GM12874 (cell line): ENCODE measurements around the gene ZNF558.

Experiments used
- TF ChIP-seq, protein P1 (sequence below): IDR thresholded peaks from 2 replicates; pipeline ENCODE4 v1.5.1; 2011; ENCODE audit warnings: low read depth, mild to moderate bottlenecking, control low read depth, low read length, moderate library complexity; ENCODE audit not compliant: insufficient read depth

The ZNF558 gene

DNA sequence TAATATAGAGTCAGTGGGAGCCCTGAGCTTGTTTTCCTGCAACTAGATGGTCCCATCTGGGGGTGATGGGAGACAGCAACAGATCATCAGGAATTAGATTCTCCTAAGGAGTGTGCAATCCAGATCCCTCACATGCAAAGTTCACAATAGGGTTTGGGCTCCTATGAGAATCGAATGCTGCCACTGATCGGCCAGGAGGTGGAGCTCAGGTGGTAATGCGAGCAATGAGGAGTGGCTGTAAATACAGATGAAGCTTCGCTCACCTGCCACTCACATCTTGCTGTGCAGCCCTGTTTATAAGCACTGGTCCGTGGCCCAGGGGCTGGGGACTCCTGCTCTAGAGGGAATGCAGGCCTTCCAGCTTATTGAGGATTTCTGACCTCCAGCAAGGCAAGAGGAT is 5.7 kb downstream of the ZNF558 start:
- TF ChIP-seq, protein P1, sequence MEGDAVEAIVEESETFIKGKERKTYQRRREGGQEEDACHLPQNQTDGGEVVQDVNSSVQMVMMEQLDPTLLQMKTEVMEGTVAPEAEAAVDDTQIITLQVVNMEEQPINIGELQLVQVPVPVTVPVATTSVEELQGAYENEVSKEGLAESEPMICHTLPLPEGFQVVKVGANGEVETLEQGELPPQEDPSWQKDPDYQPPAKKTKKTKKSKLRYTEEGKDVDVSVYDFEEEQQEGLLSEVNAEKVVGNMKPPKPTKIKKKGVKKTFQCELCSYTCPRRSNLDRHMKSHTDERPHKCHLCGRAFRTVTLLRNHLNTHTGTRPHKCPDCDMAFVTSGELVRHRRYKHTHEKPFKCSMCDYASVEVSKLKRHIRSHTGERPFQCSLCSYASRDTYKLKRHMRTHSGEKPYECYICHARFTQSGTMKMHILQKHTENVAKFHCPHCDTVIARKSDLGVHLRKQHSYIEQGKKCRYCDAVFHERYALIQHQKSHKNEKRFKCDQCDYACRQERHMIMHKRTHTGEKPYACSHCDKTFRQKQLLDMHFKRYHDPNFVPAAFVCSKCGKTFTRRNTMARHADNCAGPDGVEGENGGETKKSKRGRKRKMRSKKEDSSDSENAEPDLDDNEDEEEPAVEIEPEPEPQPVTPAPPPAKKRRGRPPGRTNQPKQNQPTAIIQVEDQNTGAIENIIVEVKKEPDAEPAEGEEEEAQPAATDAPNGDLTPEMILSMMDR, result no peak

DNA sequence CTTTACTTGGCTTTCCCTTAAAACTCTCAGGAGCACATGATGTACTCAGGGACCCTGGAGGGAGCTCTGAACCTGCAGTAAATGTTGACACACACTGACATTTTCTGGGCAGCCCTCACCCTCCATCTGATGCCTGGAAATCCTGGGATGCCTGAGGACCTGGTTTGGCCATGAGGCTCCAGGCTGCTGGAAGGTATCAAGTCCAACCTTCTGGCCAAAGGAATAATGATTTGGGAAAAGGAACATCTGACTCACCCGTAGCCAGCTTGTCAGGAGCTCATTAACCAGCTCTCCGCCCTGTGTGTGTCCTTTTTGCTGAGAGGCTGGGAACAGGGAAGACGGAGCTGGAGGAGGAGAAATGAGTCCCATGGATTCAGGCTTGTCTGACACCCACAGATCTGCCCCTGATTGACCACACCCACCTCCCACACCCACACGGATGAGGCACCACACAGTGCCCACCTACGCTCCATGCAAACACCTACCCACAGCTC is 10.3 kb downstream of the ZNF558 start:
- TF ChIP-seq, protein P1, result no peak

DNA sequence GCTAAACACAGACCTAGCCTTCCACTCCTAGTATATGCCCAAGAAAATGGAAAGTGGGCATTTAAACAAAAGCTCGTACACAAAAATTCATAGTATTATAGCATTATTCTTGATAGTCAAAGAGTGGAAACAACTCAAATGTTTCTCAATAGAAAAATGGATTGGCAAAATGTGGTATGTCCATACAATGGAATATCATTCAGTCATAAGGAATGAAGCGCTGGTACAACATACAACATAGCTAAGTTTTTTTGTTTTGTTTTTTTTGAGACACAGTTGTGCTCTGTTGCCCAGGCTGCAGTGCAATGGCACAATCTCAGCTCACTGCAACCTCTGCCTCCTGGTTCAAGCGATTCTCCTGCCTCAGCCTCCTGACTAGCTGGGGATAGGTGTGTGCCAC is 11.9 kb downstream of the ZNF558 start:
- TF ChIP-seq, protein P1, result no peak

DNA sequence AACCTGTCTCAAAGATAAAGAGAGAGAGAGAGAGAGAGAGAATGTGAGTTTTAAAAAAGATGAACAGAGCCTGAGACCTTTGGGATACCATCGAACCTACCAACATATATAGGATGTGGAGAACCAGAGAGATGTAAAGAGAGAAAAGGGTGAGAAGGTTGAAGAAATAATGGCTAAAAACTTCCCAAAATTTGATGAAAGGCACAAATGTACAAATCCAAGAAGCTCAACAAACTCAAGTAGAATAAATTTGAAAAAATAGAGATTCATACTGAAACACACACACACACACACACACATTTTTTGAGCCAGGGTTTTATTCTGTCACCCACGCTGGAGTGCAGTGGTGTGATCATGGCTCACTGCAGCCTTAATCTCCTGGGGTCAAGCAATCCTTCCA is 16.3 kb downstream of the ZNF558 start:
- TF ChIP-seq, protein P1, result no peak

DNA sequence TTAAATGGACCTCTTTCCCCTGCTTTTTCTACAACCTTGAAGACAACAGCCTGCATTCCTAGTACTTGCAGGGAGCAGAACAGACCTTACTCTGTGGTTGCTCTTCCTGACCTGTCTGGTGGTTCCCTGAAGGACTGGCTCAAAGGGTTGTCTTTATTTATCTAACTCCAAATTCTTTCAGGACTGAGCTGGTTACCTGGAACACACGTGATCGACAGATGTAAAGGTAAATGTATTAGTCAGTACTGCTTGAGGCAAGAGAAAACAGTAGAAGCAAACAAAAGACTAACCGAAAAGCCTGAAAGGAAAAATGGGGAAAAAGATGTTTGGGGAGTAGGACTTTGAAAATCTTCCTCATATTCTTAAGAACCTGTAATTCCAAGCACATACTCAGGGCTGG is 17.9 kb downstream of the ZNF558 start:
- TF ChIP-seq, protein P1, result no peak

DNA sequence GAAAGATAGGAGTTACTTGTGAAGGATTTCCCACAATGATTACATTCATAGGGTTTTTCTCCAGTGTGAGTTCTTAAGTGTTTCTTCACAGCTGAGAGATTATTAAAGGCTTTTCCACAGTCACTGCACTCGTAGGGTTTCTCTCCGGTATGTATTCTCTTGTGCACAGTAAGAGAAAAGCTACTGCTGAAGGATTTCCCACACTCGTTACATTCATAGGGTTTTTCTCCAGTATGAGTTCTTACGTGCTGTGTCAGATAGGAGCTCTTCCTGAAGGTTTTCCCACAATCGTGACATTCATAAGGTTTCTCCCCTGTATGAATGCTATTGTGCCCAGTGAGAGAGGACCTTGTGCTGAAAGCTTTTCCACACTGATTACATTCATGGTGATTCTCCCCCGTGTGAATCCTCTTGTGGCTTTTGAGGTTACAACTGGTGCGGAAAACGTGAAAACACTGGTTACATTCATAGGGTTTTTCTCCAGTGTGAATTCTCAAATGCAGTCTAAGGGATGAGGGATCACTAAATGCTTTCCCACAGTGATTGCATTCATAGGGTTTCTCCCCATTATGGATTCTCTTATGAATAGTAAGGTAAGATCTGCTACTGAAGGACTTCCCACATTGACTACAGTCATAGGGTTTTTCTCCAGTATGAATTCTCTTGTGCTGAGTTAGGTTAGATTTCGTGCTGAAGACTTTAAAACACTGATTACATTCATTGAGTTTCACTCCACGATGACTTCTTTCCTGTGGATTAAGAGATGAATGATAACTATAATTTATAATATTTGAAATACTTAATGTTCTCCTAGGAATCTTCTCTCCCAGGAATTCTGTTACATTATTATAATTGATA is 20.6 kb downstream of the ZNF558 start:
- TF ChIP-seq, protein P1, result no peak

DNA sequence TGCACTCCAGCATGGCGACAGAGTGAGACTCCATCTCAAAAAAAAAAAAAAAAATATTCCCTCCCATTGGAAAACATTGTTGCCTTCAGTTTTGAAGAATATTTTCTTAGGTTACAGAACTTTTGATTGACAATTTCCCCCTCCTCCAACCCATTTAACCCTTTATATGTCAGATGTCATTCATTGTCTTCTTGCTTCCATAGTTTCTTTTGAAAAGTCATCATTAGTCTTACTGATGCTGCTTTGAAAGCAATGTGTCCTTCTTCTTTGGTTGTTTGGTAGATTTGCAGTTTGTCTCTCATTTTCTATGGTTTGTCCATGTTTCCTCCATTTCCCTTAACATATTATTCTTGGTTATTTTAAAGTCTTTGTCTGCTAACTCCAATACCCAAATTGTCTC is 25.4 kb downstream of the ZNF558 start:
- TF ChIP-seq, protein P1, result no peak
